GM18507 (cell line): ENCODE measurements around the gene NLRP3.
A peak's percentile ranks its signal among the peaks of the same experiment; 100 is the strongest.
"Not testable (repeated sequence)": the region's sequence is repeated elsewhere in the genome, so short reads cannot be mapped to it uniquely, and the experiment has no call there.

ENCODE experiments used
- DNase-seq: peaks from one replicate; pipeline ENCODE4 v3.0.0; 2011; ENCODE audit warnings: low read depth; ENCODE audit not compliant: insufficient read length; ENCODE audit errors: extremely low spot score
- FAIRE-seq: peaks from 2 replicates; lab custom pipeline; 2011; peaks lifted over from hg19 to GRCh38; lab: Jason Lieb, UNC

Gene NLRP3

DNA sequence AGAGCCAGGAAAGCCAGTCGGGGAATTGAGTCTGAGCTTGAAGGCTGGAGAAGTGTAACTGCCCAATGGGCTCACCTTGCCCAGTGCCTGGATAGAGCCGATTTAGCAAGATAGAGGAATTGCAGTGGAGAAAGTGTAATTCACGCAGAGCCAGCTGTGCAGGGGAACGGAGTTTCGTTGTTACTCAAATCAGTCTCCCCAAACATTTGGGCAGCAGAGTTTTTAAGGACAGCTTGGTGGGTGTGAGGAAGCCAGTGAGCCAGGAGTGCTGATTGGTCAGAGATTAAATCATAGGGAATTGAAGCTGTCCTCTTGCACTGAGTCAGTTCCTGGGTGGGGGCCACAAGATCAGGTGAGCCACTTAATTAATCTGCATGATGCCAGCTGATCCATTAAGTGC is 28.4 kb upstream of the NLRP3 start:
- DNase-seq: no peak
- FAIRE-seq: no peak

DNA sequence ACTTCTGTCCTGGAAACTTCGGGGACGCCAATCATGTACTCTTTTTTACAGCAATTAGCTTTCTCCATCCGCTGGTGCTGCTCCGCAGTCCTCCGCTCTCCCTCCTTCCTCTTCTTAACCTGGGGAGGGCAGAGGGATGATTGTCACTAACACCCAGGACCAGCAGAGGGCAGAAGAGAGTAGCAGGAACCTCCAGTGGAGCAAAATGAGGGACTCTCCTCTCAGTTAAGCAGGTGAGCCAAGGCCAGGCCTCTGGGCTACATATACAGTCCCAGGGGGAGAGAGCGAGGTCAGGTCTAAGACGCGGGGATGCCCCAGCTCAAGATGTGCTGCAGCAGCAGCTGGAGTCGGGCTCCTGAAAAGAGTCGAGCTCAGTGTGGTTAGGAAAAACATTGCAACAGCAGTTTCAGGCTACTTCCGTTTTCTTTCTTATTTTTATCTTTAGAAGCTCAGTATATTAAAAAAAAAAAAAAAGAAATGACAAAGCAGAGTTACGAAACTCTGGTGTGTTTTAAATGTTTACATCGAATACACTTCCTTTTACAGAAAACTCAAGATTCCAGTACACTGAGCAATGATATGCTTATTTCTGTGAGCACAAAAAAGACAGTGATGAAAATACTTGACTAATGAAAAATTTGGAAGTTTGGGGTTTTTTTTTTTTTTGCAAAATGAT is 25.7 kb upstream of the NLRP3 start:
- FAIRE-seq: peak; percentile 96
- peak; percentile 76 for DNase-seq

DNA sequence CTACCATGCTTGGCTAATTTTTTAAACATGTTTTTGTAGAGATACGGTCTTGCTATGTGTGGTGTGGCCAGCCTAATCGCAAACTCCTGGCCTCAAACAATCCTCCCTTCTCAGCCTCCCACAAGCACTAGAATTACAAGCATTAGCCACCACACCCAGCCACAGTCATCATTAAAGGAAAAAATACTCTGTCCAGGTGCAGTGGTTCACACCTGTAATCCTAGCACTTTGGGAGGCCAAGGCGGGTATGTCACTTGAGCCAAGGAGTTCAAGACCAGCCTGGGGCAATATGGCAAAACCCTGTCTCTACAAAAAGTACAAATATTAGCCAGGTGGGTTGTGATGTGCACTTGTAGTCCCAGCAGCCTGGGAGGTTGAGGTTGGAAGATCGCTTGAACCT is 25.0 kb upstream of the NLRP3 start:
- DNase-seq (no peak), FAIRE-seq (no peak)

DNA sequence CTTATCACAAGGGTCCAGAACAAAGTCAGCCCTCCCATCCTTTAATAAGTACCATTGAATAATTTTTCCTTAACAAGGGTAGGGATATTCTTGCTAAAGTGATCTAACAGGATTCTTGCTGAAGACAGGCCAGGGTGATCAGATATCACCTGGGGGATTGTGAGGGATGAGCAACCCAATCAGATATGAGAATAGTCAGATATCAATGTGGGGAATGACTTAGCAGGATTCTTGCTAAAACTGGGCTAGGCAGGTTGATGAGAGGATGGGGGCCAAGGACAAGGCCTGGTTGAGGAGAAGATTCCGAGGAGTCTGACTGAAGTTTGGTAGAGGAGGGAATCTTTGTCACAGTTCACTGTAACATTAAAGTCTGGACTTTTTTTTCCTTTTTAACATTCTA is 23.9 kb upstream of the NLRP3 start:
- DNase-seq (no peak), FAIRE-seq (no peak)

DNA sequence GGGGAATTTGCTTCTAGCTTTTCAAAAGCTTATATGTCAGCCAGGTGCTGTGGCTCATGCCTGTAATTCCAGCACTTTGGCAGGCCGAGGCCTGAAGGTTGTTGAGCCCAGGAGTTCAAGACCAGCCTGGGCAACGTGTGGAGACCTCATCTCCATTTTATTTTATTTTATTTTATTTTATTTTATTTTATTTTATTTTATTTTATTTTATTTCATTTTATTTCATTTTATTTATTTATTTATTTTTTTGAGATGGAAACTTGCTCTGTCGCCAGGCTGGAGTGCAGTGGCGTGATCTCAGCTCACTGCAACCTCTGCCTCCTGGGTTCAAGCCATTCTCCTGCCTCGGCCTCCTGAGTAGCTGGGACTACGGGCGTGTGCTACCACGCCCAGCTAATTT is 20.9 kb upstream of the NLRP3 start:
- FAIRE-seq, DNase-seq: not testable (repeated sequence)

DNA sequence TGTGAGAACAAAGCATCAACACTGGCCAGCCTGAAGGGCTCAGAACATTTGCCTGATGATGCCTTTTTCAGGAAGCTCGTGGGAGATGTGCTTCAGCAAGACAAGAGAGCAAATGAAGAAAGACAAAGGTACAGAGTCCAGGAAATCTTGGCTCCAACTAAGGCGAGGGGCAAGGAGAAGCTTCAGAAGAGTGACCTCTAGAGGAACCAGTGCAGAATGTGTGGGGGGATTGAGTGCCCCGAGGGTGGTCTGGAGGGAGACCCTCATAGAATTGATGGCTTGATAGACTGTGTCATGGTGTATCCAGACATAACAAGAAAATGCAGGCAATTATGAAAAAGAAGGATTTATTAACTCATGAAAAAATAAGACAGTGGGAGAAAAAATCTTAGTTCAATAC is 15.3 kb upstream of the NLRP3 start:
- FAIRE-seq: no peak
- DNase-seq: no peak

DNA sequence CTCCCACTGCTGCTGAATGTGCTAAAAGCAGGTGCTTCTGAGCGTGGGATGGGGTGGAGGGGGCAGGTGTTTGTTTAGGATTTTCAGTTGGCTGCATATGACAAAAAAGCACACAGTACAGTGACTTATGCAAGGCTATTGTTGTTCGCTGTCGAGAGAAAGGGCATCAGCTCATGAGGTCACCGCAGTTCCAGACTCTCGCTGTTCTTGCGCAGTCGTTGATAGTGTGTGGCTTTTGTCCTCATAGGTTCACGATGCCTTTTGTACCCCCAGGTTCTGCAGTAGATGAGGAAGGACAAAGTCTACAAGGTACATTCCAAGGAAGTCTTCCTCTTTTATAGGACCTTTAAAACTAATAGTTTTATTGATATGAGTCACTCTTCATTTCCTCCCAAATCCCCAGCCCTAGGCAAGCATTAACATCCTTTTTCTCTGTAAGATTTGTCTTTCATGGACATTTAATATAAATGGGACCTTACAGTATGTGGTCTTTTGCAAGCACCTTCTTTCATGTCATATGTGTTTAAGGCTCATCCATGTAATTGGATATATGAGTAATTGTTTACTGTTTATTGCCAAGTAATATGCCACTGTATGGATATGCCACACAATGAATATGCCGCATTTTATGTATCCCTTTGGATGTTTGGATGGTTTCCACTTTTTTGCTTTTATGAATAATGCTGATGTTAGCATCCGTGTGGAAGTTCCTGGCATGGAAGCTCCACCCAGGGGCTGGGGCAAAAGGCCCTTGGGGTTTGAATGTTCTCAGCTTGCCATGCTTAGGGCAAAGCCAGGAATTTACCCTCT is 14.5 kb upstream of the NLRP3 start:
- no peak for DNase-seq
- no peak for FAIRE-seq

DNA sequence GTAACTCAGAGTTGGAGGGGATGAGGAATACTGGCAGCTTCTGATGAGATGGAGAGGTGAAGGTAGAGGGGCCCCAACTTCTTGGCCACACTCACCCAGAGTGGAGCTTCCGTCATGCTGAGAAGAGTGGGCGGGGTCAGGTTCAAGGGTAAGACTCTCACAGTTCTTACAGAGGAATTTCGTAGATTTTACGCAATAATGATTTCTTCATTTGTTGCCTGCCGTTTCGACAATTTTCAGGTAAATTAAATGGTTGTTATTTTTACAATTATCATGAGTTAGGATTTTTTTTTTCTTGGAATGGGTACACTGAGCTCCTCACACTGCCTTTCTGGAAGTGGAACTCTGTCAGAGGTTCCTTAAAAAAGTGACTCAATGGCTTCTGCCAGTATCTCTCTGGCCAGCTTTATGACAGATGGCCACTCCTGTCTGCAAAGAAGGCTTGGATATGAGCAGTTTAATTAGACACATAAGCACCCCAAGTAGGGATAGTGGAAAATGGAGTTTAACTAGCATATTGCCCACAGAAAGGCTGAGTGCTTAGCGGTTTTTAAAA is 13.8 kb upstream of the NLRP3 start:
- FAIRE-seq: no peak
- DNase-seq: no peak

DNA sequence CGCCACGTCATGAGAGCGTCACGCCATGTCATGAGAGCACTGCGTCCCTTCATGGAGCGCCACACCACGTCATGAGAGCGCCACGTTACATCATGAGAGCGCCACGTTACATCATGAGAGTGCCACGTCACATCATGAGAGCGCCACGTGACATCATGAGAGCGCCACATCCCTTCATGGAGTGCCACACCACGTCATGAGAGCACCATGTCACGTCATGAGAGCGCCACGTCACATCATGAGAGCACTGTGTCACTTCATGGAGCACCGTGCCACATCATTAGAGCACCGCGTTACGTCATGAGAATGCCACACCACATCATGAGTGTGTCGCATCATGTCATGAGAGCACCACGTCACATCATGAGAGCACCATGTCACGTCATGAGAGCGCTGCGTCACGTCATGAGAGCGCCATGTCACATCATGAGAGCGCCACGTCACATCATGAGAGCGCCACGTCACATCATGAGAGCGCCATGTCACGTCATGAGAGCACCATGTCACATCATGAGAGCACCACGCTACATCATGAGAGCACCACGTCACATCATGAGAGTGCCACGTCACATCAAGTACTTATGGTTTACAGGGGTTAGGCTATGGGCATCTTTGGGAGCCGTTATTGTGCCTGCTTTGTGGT is 9.8 kb upstream of the NLRP3 start:
- FAIRE-seq (no peak), DNase-seq (no peak)

DNA sequence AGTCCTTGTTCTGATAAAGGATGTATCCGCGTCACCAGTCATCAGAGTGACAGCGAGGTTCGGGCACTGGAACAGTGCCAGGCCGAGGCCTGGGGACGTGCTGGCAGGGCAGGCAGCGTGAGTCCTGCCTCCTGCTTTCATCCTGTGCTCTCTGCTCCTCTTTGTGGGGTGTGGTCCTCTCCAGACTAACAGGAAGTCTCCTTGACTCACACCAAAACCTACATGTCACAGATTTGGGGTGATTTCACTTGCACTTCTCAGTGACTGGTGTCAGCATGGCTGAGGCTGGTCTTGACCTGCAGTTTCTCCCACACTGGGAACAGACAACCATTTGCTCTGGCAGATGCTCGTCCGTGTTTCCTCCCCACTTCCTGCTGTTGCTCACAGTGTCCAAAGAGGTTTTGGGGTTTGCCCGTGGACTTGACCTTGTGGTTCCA is 8.8 kb upstream of the NLRP3 start:
- FAIRE-seq (peak; percentile 94), DNase-seq (peak; percentile 54)

DNA sequence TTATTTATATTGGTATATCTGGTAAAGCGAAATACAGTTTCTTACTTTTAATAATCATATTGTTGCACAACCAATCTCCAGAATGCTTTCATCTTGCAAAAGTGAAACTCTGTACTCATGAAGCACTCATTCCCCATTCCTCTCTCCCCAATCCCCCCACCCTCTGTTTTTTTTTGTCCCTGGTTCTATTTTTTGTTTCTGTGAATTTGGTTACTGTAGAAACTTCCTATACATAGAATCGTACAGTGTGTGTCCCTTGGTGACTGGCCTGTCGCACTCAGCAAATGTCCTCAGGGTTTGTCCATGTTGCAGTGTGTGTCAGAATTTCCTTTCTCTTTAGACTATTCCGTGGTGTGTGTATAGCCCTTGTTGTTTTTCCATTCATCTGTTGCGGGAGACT is 7.9 kb upstream of the NLRP3 start:
- no peak for FAIRE-seq
- no peak for DNase-seq

DNA sequence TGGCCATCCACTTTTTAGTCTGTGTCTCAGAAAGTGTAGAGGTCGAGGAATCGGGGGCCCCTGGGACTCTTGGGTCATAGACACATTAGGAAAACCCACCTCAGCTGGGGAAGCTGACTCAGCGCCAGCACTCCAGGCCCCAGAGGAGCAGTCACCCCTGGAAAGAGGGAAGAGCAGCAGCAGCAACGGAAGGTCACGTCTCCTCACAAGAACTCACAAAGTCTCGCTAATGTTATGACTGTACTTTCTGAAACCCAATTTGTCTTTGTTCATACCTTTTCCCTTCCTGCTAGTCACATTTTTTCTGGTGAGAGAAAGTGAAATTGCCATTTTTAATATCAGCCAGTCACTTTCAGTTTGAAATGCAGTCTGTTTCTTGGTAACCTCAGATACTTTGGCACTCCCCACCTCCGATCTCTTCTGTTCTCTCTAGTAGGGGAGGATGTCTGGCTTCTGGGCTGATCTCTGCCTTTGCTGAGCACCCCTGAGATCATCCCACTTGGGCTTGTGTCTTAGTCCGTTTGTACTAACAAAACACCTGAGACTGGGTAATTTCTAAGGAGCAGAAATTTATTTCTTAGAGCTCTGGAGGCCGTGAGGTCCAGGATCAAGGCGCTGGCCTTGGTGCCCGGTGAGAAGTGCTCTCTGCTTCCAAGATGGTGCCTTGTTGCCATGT is 6.0 kb upstream of the NLRP3 start:
- FAIRE-seq (peak; percentile 96), DNase-seq (peak; percentile 68)

DNA sequence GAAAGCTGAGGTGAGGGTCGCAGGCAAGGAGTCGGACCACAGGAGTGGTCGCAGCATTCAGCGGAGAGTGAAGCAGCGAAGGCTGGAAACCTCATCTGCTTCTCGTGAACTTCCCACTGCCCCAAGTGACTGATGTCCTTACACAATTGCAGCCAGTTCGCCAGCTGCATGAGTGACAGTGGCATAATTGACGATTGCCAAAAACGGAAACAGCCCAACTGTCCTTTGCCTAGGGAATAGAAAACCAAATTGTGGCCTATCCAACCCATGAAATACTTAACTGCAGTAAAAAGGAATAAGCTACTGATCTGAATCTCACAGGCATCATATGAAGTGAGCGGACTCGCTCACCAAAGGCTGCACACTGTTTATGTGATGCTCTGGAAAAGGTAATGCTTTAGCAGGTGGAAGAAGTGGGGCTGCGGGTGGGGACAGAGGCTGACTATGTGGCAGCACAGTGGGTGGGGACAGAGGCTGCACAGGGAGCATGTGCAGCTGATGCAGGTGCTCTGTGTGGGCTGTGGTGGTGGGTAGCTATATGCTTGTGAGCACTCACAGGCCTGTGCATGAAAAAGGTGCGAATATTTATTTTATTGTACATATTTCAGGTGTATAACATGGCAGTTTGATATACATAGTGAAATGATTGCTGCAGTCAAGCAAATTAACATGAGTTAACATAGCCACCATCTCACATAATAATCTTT is 4.2 kb upstream of the NLRP3 start:
- DNase-seq: no peak
- no peak for FAIRE-seq

DNA sequence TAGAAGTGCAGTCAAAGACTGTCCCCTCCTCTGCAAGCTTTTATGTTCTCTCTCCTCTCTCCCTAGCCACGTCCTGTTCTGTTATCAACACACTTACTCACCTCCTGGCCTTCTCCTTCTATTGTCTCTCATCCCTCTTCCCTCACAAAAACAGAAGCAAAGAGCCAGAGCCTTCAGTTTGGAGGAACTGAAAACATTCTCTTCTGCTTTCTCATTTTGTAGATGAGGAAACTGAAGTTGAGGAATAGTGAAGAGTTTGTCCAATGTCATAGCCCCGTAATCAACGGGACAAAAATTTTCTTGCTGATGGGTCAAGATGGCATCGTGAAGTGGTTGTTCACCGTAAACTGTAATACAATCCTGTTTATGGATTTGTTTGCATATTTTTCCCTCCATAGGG is 1.9 kb downstream of the NLRP3 start:
- no peak for FAIRE-seq
- DNase-seq: no peak

DNA sequence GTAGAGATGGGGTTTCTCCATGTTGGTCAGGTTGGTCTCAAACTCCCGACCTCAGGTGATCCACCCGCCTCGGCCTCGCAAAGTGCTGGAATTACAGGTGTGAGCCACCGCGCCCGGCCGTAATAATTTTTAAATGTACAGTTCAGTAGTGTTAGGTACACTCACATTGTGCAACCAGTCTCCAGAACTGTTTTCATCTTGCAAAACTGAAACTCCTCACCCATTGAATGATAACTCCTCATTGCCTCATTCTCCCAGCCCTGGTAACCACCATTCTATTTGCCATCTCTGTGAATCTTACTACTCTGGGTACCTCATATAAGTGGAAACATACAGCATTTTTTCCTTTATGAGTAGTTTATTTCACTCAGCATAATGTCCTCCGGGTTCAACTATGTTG is 3.4 kb downstream of the NLRP3 start:
- DNase-seq (no peak), FAIRE-seq (no peak)

DNA sequence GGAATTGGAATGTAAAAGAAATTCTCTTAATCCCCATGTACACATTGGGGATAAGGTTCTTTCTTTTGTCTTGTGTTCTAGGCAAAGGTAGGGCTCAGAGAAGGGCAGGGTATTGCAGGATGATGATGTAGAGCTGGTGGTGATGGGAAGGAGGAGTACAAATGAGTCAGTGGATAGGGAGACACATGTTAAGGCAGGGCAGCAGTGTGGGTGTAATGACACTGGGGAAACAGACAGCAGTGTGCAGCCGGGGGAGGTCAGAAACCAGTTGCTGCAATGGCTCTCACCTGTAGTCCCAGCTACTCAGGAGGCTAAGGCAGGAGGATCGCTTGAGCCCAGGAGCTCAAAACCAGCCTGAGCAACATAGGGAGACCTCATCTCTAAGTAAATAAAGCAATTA is 5.1 kb downstream of the NLRP3 start:
- DNase-seq (no peak), FAIRE-seq (no peak)

DNA sequence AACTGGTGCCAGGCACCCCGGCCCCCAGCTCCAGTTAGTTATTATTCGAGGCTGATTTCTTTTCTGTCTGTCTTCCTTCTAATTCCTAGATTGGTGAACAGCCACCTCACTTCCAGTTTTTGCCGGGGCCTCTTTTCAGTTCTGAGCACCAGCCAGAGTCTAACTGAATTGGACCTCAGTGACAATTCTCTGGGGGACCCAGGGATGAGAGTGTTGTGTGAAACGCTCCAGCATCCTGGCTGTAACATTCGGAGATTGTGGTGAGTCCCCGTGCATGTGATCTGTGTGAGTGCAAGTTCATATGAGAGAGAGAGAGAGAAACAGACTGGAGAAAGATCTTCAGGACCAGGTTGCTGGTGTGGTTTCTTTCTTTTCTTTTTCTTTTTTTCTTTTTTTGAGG is 13.5 kb downstream of the NLRP3 start:
- no peak for DNase-seq
- no peak for FAIRE-seq

DNA sequence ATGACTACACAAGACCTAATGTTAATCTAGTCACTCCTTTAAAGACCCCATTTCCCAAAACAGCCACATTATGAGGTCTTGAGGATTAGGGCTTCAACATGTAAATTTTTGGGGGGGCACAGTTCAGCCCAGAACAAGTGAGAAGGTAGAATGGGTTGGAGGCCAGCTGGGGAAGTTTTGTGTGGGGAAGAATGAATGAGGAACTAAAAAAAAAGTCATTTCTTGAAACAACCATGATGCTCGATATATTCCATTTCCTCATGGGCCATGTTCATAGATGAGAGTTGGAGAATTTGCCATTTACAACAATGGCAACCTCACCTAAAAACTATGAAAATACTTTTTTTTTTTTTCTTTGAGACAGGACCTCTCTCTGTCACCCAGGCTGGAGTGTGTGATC is 14.5 kb downstream of the NLRP3 start:
- no peak for DNase-seq
- no peak for FAIRE-seq

DNA sequence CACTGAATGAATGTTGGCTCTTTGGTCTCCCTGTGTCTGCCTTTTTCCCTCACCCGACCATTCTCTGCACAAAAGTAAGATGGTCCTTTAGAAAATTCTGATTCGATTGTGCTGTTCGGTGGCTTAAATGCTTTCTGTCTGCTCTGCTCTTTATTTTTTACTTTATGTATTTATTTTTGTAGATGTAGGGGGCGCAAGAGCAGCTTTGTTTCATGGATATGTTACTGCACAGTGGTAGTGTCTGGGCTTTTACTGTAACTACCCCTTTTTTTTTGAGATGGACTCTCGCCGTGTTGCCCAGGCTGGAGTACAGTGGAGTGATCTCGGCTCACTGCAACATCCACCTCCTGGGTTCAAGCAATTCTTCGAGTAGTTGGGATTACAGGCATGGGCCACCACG is 15.7 kb downstream of the NLRP3 start:
- FAIRE-seq (no peak), DNase-seq (no peak)
